HepG2 (cell line): ENCODE data around the gene CHSY3.

Experiments
- GTF2F1 ChIP-seq: fragments of 150-350 bp; IDR thresholded peaks from 2 replicates; pipeline ENCODE4 v1.6.1; 2014; ENCODE audit warnings: low read length
- POLR2AphosphoS5 ChIP-seq: IDR thresholded peaks from 2 replicates; pipeline ENCODE4 v1.6.1; 2012; ENCODE audit warnings: low read depth, low read length

GRCh38 chr5:129858131-129858675 is 46.1 kb upstream of the CHSY3 start:
- TF ChIP-seq GTF2F1 (no peak), POLR2AphosphoS5 (no peak)
